Measurements from ENCODE around the gene BRINP2. TPM values are rescaled to one million over a fixed set of nuclear protein-coding genes. Genes with fewer than 3 reads are reported as not detected.

BRINP2 gene
- polyA plus RNA-seq (ENCODE audit: insufficient read length in 4 of 4) = 1 to 10 TPM in 1 of 4 donors, under 1 TPM in 3; 0.16 to 1.1 (median 0.60) TPM

- DNase-seq (ENCODE audit: low read depth in 4 of 4, low spot score in 3 of 4) = peak in 1 of 4 donors; percentile 36
Observed at GRCh38 chr1:177170756-177171535, at the start of gene BRINP2. BRINP2 (plus strand) TSS chr1:177170958; CDS start chr1:177229877, 58,919 bp downstream.

- no peak for DNase-seq (ENCODE audit: low read depth in 4 of 4, low spot score in 3 of 4)
Observed at GRCh38 chr1:177122461-177123251, 48.1 kb upstream of the BRINP2 start.

- DNase-seq (ENCODE audit: low read depth in 4 of 4, low spot score in 3 of 4) = no peak
Observed at GRCh38 chr1:177124577-177125278, 46.0 kb upstream of the BRINP2 start.

GRCh38 chr1:177126267-177126666 lies 44.5 kb upstream of the BRINP2 start:
- DNase-seq (ENCODE audit: low read depth in 4 of 4, low spot score in 3 of 4) = no peak

GRCh38 chr1:177128665-177129281 lies 42.0 kb upstream of the BRINP2 start:
- DNase-seq (ENCODE audit: low read depth in 4 of 4, low spot score in 3 of 4) = no peak

- no peak for DNase-seq (ENCODE audit: low read depth in 4 of 4, low spot score in 3 of 4)
Observed at GRCh38 chr1:177130451-177130945, 40.3 kb upstream of the BRINP2 start.

- no peak for DNase-seq (ENCODE audit: low read depth in 4 of 4, low spot score in 3 of 4)
Observed at GRCh38 chr1:177131723-177132122, 39.0 kb upstream of the BRINP2 start.

- DNase-seq (ENCODE audit: low read depth in 4 of 4, low spot score in 3 of 4) = no peak
Observed at GRCh38 chr1:177132141-177132540, 38.6 kb upstream of the BRINP2 start.

- no peak for DNase-seq (ENCODE audit: low read depth in 4 of 4, low spot score in 3 of 4)
Observed at GRCh38 chr1:177133977-177134538, 36.7 kb upstream of the BRINP2 start.

GRCh38 chr1:177135250-177135649 lies 35.5 kb upstream of the BRINP2 start:
- DNase-seq (ENCODE audit: low read depth in 4 of 4, low spot score in 3 of 4) = no peak

GRCh38 chr1:177137814-177138213 lies 32.9 kb upstream of the BRINP2 start:
- DNase-seq (ENCODE audit: low read depth in 4 of 4, low spot score in 3 of 4) = no peak

- DNase-seq (ENCODE audit: low read depth in 4 of 4, low spot score in 3 of 4) = no peak
Observed at GRCh38 chr1:177138347-177138746, 32.4 kb upstream of the BRINP2 start.

GRCh38 chr1:177142010-177142409 lies 28.7 kb upstream of the BRINP2 start:
- no peak for DNase-seq (ENCODE audit: low read depth in 4 of 4, low spot score in 3 of 4)

GRCh38 chr1:177142791-177143271 lies 27.9 kb upstream of the BRINP2 start:
- DNase-seq (ENCODE audit: low read depth in 4 of 4, low spot score in 3 of 4) = no peak

GRCh38 chr1:177145106-177146070 lies 25.4 kb upstream of the BRINP2 start:
- DNase-seq (ENCODE audit: low read depth in 4 of 4, low spot score in 3 of 4) = no peak

- DNase-seq (ENCODE audit: low read depth in 4 of 4, low spot score in 3 of 4) = no peak
Observed at GRCh38 chr1:177146499-177146898, 24.3 kb upstream of the BRINP2 start.

GRCh38 chr1:177162243-177162642 lies 8.5 kb upstream of the BRINP2 start:
- no peak for DNase-seq (ENCODE audit: low read depth in 4 of 4, low spot score in 3 of 4)

GRCh38 chr1:177163844-177164379 lies 6.8 kb upstream of the BRINP2 start:
- DNase-seq (ENCODE audit: low read depth in 4 of 4, low spot score in 3 of 4) = no peak

All from left renal pelvis (tissue), 4 donors.